Skeletal muscle satellite cell (primary cell): ENCODE measurements around the gene SNTA1.
"Not testable (repeated sequence)": the region's sequence is repeated elsewhere in the genome, so short reads cannot be mapped to it uniquely, and the experiment has no call there.

Source experiments
- H3K27me3 ChIP-seq: 2 replicates; pipeline ENCODE4 v1.7.0; 2013; ENCODE audit warnings: low read length; ENCODE audit not compliant: control insufficient read depth, insufficient read depth
- H3K36me3 ChIP-seq: 2 replicates; pipeline ENCODE4 v1.7.0; 2013; ENCODE audit warnings: mild to moderate bottlenecking, control low read depth, low read length; ENCODE audit not compliant: insufficient read depth
- H3K4me1 ChIP-seq: 2 replicates; pipeline ENCODE4 v1.7.0; 2013; ENCODE audit warnings: low read length; ENCODE audit not compliant: control insufficient read depth, insufficient read depth
- H3K4me2 ChIP-seq: 2 replicates; pipeline ENCODE4 v1.7.0; 2013; ENCODE audit warnings: mild to moderate bottlenecking, low read length
- H3K4me3 ChIP-seq: 2 replicates; pipeline ENCODE4 v1.7.0; 2013; ENCODE audit warnings: low read length
- H3K9ac ChIP-seq: 2 replicates; pipeline ENCODE4 v1.7.0; 2013; ENCODE audit warnings: mild to moderate bottlenecking, low read depth, low read length, moderate library complexity
- H3K9me3 ChIP-seq: replicated peaks from 2 replicates; pipeline ENCODE4 v1.7.0; 2013; ENCODE audit warnings: mild to moderate bottlenecking, control low read depth, low read length

SNTA1 gene

DNA sequence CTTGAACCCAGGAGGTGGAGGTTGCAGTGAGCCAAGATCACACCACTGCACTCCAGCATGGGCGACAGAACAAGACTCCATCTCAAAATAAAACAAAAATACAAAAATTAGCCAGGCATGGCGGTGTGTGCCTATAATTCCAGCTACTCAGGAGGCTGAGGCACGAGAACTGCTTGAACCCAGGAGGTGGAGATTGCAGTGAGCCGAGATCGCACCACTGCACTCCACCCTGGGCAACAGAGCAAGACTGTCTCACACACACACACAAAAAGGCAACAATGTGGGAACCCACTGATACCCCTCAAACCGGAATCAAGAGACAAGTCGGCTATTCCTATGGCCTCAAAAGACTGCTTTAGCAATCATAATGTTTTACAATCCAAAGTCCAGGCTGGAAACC is 3.0 kb downstream of the SNTA1 start:
- H3K4me2 ChIP-seq, H3K27me3 ChIP-seq, H3K4me3 ChIP-seq, H3K36me3 ChIP-seq, H3K9ac ChIP-seq, H3K9me3 ChIP-seq: not testable (repeated sequence)
- peaks cover 14% of the 10 kb centered on the region for H3K4me1 ChIP-seq

DNA sequence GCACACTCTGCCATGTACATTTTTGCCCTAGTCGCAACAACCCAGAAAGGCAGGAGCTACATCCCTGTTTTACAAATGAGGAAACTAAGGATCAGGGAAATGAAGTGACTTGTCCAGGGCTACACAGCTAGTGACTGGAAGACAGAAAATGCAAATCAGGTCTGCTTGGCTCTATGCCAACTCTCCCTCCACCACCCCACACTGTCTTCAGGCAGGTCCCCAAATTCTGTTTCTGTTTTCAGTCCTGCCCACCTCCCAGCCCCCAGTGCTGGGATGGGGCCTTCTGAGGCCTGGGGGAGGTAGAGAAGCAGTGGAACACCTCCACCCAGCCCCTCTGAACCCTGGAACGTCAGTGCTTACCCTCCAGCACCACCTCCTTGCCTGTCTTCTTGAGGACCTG is 5.1 kb downstream of the SNTA1 start:
- Histone ChIP-seq H3K36me3 (no peaks in the 10 kb centered on the region), H3K27me3 (no peaks in the 10 kb centered on the region), H3K9me3 (no peaks in the 10 kb centered on the region), H3K4me2 (no peak overlapping the region), H3K4me3 (no peak overlapping the region), H3K4me1 (peaks cover 15% of the 10 kb centered on the region), H3K9ac (no peak overlapping the region)

DNA sequence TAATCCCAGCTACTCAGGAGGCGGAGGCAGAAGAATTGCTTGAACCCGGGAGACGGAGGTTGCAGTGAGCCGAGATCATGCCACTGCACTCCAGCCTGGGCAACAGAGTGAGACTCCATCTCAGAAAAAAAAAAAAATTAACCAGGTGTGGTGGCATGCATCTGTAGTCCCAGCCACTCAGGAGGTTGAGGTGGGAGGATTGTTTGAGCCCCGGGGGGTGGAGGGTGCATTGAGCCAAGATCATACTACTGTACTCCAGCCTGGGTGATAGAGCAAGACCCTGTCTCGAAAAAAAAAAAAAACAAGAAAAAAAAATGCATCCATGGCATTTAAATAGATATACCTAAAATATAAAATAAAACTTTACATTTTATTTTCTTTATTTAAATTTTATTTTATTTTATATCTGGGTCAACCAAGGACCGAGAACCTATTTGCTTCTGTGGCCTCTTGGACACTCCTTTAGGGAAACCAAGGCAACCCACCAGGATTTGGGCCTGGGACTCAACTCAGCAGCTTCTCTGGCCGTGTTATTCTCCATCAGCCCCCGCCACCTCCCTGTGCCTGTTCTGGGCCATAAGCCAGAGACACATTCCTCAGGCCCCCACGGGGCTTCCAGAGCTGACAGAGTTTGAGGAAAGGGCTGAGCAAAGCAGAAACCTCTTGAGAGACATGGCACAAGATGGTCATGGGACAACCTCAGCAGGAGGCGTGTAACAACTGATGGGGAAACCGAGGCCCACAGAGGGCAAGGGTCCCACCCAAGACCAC is 6.2 kb downstream of the SNTA1 start:
- Histone ChIP-seq H3K27me3 (no peaks in the 10 kb centered on the region), H3K4me1 (peaks cover 10% of the 10 kb centered on the region), H3K36me3 (no peaks in the 10 kb centered on the region), H3K9ac (no peak overlapping the region), H3K4me2 (no peak overlapping the region), H3K4me3 (no peak overlapping the region), H3K9me3 (no peaks in the 10 kb centered on the region)

GRCh38 chr20:33434434-33434833 is 9.1 kb downstream of the SNTA1 start:
- no peaks in the 10 kb centered on the region for H3K36me3 ChIP-seq
- no peak overlapping the region for H3K4me3 ChIP-seq
- no peak overlapping the region for H3K9ac ChIP-seq
- H3K4me1 ChIP-seq, result peaks cover 10% of the 10 kb centered on the region
- H3K27me3 ChIP-seq, result no peaks in the 10 kb centered on the region
- H3K9me3 ChIP-seq, result no peaks in the 10 kb centered on the region
- H3K4me2 ChIP-seq, result no peak overlapping the region

DNA sequence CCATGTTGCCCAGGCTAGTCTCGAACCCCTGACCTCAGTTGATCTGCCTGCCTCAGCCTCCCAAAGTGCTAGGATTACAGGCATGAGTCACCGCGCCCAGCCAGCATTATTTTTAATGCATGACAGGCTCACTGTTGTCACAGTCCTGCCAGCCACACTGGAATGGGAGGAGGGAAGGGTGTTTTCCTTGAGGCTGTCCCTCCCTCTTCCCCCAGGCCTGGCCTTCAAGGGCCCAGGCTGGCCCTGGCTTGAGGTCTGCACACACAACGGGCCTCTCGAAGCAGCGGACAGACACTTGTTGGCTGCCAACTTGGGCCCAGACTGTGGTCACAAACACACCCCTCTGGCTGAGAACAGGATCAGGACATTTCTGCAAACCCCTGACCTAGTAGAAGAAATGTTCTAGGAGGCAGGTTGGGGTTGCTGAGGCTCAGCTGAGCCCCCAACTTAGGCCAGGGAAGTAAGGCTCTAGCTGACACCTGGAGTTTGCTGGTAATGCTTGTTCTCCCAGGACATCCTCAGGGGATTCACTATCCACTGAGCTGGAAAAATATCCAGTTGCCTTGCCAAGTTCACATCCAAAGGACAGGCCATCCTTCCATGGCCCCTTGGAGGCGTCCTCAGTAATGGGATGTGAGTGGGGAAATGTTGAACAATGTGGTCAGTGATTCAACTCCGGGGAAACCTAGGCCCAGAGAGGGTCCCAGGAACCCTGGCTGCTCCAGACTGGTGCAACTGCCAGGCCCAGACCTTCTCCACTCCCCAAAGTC is 9.9 kb downstream of the SNTA1 start:
- peaks cover 10% of the 10 kb centered on the region for H3K4me1 ChIP-seq
- H3K27me3 ChIP-seq, result no peaks in the 10 kb centered on the region
- no peaks in the 10 kb centered on the region for H3K36me3 ChIP-seq

DNA sequence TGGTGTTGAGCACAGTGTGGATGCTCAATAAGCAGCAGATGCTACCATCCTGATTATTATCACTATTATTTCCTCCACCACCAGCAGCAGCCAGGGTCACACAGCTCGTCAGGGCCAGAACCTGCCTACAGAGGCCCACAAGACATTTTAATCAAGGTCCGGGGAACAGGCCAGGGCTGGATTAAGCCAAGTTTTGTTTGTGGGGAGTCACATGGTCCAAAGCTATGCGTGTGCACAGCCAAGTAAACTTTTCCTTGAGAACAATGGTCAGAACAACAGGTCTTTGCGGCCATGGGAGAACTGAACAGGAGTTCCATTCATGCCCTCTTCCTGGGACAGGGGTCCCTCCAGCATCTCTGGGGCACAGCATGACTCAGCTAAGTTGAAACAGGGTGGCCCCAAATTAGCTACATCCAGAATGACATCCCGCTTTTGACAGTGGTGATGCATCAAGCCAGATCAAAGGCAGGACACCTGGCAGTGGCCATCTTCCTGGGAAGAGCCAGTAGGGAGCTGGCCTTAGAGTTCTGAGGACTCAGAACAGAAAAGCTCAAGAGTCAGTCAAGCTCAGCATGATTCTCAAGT is 11.7 kb downstream of the SNTA1 start:
- Histone ChIP-seq H3K4me3 (no peak overlapping the region), H3K27me3 (no peaks in the 10 kb centered on the region), H3K36me3 (no peaks in the 10 kb centered on the region)

More for the DNA sequence above, 9.9 kb downstream of the SNTA1 start:
- H3K4me3 ChIP-seq, result no peak overlapping the region
- H3K4me2 ChIP-seq, result no peak overlapping the region
- H3K9ac ChIP-seq, result no peak overlapping the region
- H3K9me3 ChIP-seq, result no peaks in the 10 kb centered on the region

DNA sequence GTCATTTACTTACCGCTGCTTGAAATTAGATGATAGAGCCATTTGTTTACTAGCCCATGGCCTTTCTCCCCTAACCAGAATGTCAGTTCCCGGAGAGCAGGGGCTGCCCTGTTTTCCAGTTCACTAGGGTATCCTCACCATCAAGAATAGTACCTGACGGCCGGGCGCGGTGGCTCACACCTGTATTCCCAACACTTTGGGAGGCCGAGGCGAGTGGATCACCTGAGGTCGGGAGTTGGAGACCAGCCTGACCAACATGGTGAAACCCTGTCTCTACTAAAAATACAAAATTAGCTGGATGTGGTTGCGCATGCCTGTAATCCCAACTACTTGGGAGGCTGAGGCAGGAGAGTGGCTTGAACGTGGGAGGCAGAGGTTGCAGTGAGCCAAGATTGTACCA is 19.7 kb downstream of the SNTA1 start:
- H3K27me3 ChIP-seq, H3K4me3 ChIP-seq, H3K36me3 ChIP-seq, H3K9me3 ChIP-seq: not testable (repeated sequence)
- Histone ChIP-seq H3K4me1 (peaks cover 16% of the 10 kb centered on the region), H3K9ac (peak overlapping the region; percentile 64), H3K4me2 (peak overlapping the region; percentile 5)

More for the DNA sequence above, 11.7 kb downstream of the SNTA1 start:
- Histone ChIP-seq H3K9me3 (no peaks in the 10 kb centered on the region), H3K4me1 (peaks cover 5% of the 10 kb centered on the region), H3K9ac (no peak overlapping the region), H3K4me2 (no peak overlapping the region)

- H3K9ac ChIP-seq, result peak overlapping the region; percentile 64
- H3K4me1 ChIP-seq, result peaks cover 16% of the 10 kb centered on the region
- H3K4me2 ChIP-seq, result peak overlapping the region; percentile 5
- no peaks in the 10 kb centered on the region for H3K27me3 ChIP-seq
- H3K9me3 ChIP-seq, result no peaks in the 10 kb centered on the region
- H3K36me3 ChIP-seq, result no peaks in the 10 kb centered on the region
- H3K4me3 ChIP-seq, result no peak overlapping the region
Observed at GRCh38 chr20:33423141-33423834, 20.3 kb downstream of the SNTA1 start.

DNA sequence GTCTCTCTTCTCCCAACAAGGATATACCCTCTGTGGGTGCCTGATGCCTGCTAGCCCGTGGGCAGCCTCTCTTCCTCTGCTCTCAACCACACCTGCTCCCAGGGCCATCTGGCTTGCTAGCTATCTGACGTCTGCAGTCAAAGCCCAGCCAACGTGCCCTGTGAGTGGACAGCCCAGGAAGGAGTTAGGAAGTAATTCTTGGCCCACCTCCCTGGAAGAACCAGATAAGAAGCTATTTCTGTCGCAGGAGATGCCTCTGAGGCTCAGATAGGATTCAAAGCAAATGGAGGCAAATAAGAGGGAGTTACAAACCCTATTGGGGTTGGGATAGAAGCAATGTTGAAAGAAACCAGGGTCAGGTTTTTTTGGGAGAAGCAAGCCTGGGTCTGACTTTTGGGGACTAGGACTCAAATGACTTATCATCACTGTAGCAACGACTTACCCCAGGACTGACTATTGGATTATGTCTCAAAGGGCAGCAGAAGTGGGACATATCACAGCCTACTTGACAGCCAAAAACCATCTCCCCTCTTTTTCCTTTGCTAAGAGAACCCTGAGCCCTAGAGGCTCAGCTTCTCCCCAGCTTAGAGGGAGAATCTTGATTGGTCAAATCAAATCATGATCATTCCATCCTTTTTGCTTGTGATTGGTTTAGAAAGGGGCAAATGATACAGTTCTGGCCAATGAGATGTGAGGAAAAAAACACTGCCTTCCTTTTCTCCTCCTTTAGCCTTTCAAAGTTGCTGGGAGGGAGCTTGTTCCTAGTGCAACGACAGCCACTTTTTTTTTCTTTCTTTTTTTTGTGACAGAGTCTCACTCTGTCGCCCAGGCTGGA is 24.2 kb downstream of the SNTA1 start:
- Histone ChIP-seq H3K4me1 (peaks cover 16% of the 10 kb centered on the region), H3K9me3 (no peaks in the 10 kb centered on the region), H3K27me3 (no peaks in the 10 kb centered on the region), H3K4me2 (no peak overlapping the region), H3K36me3 (no peaks in the 10 kb centered on the region), H3K9ac (no peak overlapping the region), H3K4me3 (no peak overlapping the region)

DNA sequence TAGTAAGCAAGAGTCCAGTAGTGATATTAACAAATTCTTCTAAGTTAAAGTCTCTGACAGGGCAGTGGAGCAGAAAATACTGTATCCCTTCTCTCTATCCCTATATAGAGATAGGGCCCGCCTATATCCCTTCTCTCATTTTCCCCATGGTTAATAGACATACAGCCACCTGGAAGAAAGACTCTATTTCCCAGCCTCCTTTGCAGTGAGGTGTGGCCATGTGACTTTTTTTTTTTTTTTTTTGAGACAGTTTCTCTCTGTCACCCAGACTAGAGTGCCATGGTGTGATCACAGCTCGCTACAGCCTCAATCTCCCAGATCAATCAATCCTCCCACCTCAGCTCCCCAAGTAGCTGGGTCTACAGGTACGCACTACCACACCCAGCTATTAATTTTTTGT is 25.5 kb downstream of the SNTA1 start:
- Histone ChIP-seq H3K4me1 (peaks cover 6% of the 10 kb centered on the region), H3K4me2 (no peak overlapping the region), H3K36me3 (no peaks in the 10 kb centered on the region), H3K9me3 (no peaks in the 10 kb centered on the region), H3K9ac (no peak overlapping the region), H3K27me3 (no peaks in the 10 kb centered on the region), H3K4me3 (no peak overlapping the region)

DNA sequence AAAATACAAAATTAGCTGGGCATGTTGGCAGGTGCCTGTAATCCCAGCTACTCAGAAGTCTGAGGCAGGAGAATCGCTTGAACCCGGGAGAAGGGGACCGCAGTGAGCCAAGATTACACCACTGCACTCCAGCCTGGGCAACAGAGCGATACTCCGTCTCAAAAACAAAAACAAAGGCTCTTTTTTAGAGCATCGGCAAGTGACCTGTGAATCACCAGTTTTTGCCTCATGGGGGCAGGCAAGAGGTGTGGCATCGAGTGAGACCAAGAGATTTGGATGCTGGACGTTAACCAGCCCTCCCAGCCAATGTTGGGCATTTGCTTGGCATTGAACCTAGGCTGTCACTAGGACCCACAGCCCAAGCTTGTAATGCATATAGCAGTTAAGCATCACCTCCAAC is 27.6 kb downstream of the SNTA1 start:
- Histone ChIP-seq H3K4me2 (no peak overlapping the region), H3K9me3 (no peaks in the 10 kb centered on the region), H3K4me3 (no peak overlapping the region), H3K4me1 (no peaks in the 10 kb centered on the region), H3K36me3 (peaks cover 9% of the 10 kb centered on the region), H3K9ac (no peak overlapping the region), H3K27me3 (no peaks in the 10 kb centered on the region)
